ENCODE results near the gene OR2T35.
A peak's percentile ranks its signal among the peaks of the same experiment; 100 is the strongest.

The OR2T35 gene

GRCh38 chr1:248627971-248628844 is 16.9 kb downstream of the OR2T35 start:
- DNase-seq (ENCODE audit: low read depth in 2 of 2) = no peak

- DNase-seq (ENCODE audit: low read depth in 2 of 2) = no peak
Observed at GRCh38 chr1:248625971-248626370, 19.1 kb downstream of the OR2T35 start.

GRCh38 chr1:248625166-248625565 is 19.9 kb downstream of the OR2T35 start:
- DNase-seq (ENCODE audit: low read depth in 2 of 2) = no peak

GRCh38 chr1:248622570-248623001 is 22.5 kb downstream of the OR2T35 start:
- no peak for DNase-seq (ENCODE audit: low read depth in 2 of 2)

GRCh38 chr1:248621770-248622169 is 23.3 kb downstream of the OR2T35 start:
- no peak for DNase-seq (ENCODE audit: low read depth in 2 of 2)

- DNase-seq (ENCODE audit: low read depth in 2 of 2) = peak in 1 of 2 donors; percentile 17
Observed at GRCh38 chr1:248618878-248619277, 26.2 kb downstream of the OR2T35 start.

- no peak for DNase-seq (ENCODE audit: low read depth in 2 of 2)
Observed at GRCh38 chr1:248618119-248618518, 27.0 kb downstream of the OR2T35 start.

- DNase-seq (ENCODE audit: low read depth in 2 of 2) = no peak
Observed at GRCh38 chr1:248613742-248614141, 31.3 kb downstream of the OR2T35 start.

- DNase-seq (ENCODE audit: low read depth in 2 of 2) = no peak
Observed at GRCh38 chr1:248611883-248612414, 33.1 kb downstream of the OR2T35 start.

- no peak for DNase-seq (ENCODE audit: low read depth in 2 of 2)
Observed at GRCh38 chr1:248610301-248610700, 34.8 kb downstream of the OR2T35 start.

- no peak for DNase-seq (ENCODE audit: low read depth in 2 of 2)
Observed at GRCh38 chr1:248599396-248599795, 45.7 kb downstream of the OR2T35 start.

GRCh38 chr1:248597589-248597988 is 47.5 kb downstream of the OR2T35 start, which contains the start of gene OR2T10:
Gene OR2T10 (minus strand): TSS chr1:248597700. CDS start chr1:248593768, 3,932 bp downstream.
- DNase-seq (ENCODE audit: low read depth in 2 of 2) = no peak

- no peak for DNase-seq (ENCODE audit: low read depth in 2 of 2)
Observed at GRCh38 chr1:248596615-248597014, 48.5 kb downstream of the OR2T35 start.

GRCh38 chr1:248593226-248593625 is 51.9 kb downstream of the OR2T35 start:
- DNase-seq (ENCODE audit: low read depth in 2 of 2) = no peak

GRCh38 chr1:248592655-248593054 is 52.4 kb downstream of the OR2T35 start:
- no peak for DNase-seq (ENCODE audit: low read depth in 2 of 2)

GRCh38 chr1:248590055-248590454 is 55.0 kb downstream of the OR2T35 start:
- DNase-seq (ENCODE audit: low read depth in 2 of 2) = no peak

GRCh38 chr1:248589334-248589733 is 55.7 kb downstream of the OR2T35 start:
- no peak for DNase-seq (ENCODE audit: low read depth in 2 of 2)
